Measurements from ENCODE around the gene SDK1. TPM values are rescaled to one million over a fixed set of nuclear protein-coding genes. Genes with fewer than 3 reads are reported as not detected.

Gene SDK1
- total and polyA plus RNA-seq, 2 experiments from 2014 or later: not detected

- 64% methylated on average over 8 to 11 of the region's 11 CpGs for WGBS, 2 experiments (ENCODE audit: low coverage in 1 of 2, low lambda C conversion rate in 2 of 2, missing lambda C conversion rate in 2 of 2)
- Histone ChIP-seq H3K36me3 (ENCODE audit: low read depth) (no peaks in the 10 kb centered on the region), H3F3A (ENCODE audit: insufficient read depth) (no peaks in the 10 kb centered on the region), H3K4me1 (ENCODE audit: insufficient read depth) (no peaks in the 10 kb centered on the region), H4K20me1 (ENCODE audit: insufficient read depth) (no peaks in the 10 kb centered on the region), H3K9me3 (ENCODE audit: low read depth) (no peaks in the 10 kb centered on the region), H3K4me3 (no peak overlapping the region), H3K27me3 (replicated peaks; ENCODE audit: insufficient read depth) (no peaks in the 10 kb centered on the region), H2AFZ (no peak overlapping the region), H3K79me2 (ENCODE audit: insufficient read depth) (no peaks in the 10 kb centered on the region), H3K4me2 (ENCODE audit: unreplicated experiment) (no peak overlapping the region), H3K9me2 (ENCODE audit: insufficient read depth) (no peaks in the 10 kb centered on the region), H3K27ac (no peak overlapping the region), H3K9ac (no peak overlapping the region)
- no peak for DNase-seq
- TF ChIP-seq EZH2phosphoT487 (IDR thresholded peaks at IDR 0.05; ENCODE audit: insufficient read depth, low read depth) (no peak), EZH2 (IDR thresholded peaks at IDR 0.05; ENCODE audit: insufficient read depth, poor library complexity, severe bottlenecking) (no peak)
- in situ Hi-C loops (cut with MboI): no loop called here
Observed at GRCh38 chr7:4149645-4150044, 848.6 kb downstream of the SDK1 start.

- Histone ChIP-seq H3K9me3 (ENCODE audit: low read depth) (no peaks in the 10 kb centered on the region), H2AFZ (no peak overlapping the region), H3K4me2 (ENCODE audit: unreplicated experiment) (no peak overlapping the region), H3K4me1 (ENCODE audit: insufficient read depth) (no peaks in the 10 kb centered on the region), H3K9ac (no peak overlapping the region), H4K20me1 (ENCODE audit: insufficient read depth) (no peaks in the 10 kb centered on the region), H3K9me2 (ENCODE audit: insufficient read depth) (no peaks in the 10 kb centered on the region), H3K36me3 (ENCODE audit: low read depth) (no peaks in the 10 kb centered on the region), H3K4me3 (no peak overlapping the region), H3K27ac (no peak overlapping the region), H3K27me3 (replicated peaks; ENCODE audit: insufficient read depth) (no peaks in the 10 kb centered on the region), H3F3A (ENCODE audit: insufficient read depth) (no peaks in the 10 kb centered on the region), H3K79me2 (ENCODE audit: insufficient read depth) (no peaks in the 10 kb centered on the region)
- 60 to 76% methylated on average over 9 of the region's 9 CpGs for WGBS, 2 experiments (ENCODE audit: low coverage in 1 of 2, low lambda C conversion rate in 2 of 2, missing lambda C conversion rate in 2 of 2)
- no peak for TF ChIP-seq EZH2 (IDR thresholded peaks at IDR 0.05; ENCODE audit: insufficient read depth, poor library complexity, severe bottlenecking)
- TF ChIP-seq EZH2phosphoT487 (IDR thresholded peaks at IDR 0.05; ENCODE audit: insufficient read depth, low read depth): no peak
- DNase-seq: no peak
- in situ Hi-C loops (cut with MboI): no loop called here
Observed at GRCh38 chr7:4150731-4151130, 849.7 kb downstream of the SDK1 start.

GRCh38 chr7:4151524-4151923 is 850.5 kb downstream of the SDK1 start:
- H3K9me3 ChIP-seq (ENCODE audit: low read depth): no peaks in the 10 kb centered on the region

GRCh38 chr7:4151926-4152549 is 851.0 kb downstream of the SDK1 start:
- 13 to 15% methylated on average over 13 of the region's 13 CpGs for WGBS, 2 experiments (ENCODE audit: low coverage in 1 of 2, low lambda C conversion rate in 2 of 2, missing lambda C conversion rate in 2 of 2)

More at GRCh38 chr7:4151524-4151923, 850.5 kb downstream of the SDK1 start:
- H3K9me2 ChIP-seq (ENCODE audit: insufficient read depth): no peaks in the 10 kb centered on the region
- no peaks in the 10 kb centered on the region for H4K20me1 ChIP-seq (ENCODE audit: insufficient read depth)
- no peaks in the 10 kb centered on the region for H3K4me1 ChIP-seq (ENCODE audit: insufficient read depth)
- H3K4me3 ChIP-seq: no peak overlapping the region
- H3K27me3 ChIP-seq (replicated peaks; ENCODE audit: insufficient read depth): no peaks in the 10 kb centered on the region
- H2AFZ ChIP-seq: no peak overlapping the region
- WGBS, 2 experiments (ENCODE audit: low coverage in 1 of 2, low lambda C conversion rate in 2 of 2, missing lambda C conversion rate in 2 of 2): 49 to 55% methylated on average over 10 of the region's 10 CpGs
- no peak overlapping the region for H3K9ac ChIP-seq
- DNase-seq: no peak
- no peaks in the 10 kb centered on the region for H3F3A ChIP-seq (ENCODE audit: insufficient read depth)
- no peaks in the 10 kb centered on the region for H3K79me2 ChIP-seq (ENCODE audit: insufficient read depth)
- no peak overlapping the region for H3K4me2 ChIP-seq (ENCODE audit: unreplicated experiment)
- no peak overlapping the region for H3K27ac ChIP-seq
- H3K36me3 ChIP-seq (ENCODE audit: low read depth): no peaks in the 10 kb centered on the region
- in situ Hi-C loops (cut with MboI): no loop called here
- TF ChIP-seq EZH2phosphoT487 (IDR thresholded peaks at IDR 0.05; ENCODE audit: insufficient read depth, low read depth) (no peak), EZH2 (IDR thresholded peaks at IDR 0.05; ENCODE audit: insufficient read depth, poor library complexity, severe bottlenecking) (no peak)

More at GRCh38 chr7:4151926-4152549, 851.0 kb downstream of the SDK1 start:
- no peak for TF ChIP-seq EZH2 (IDR thresholded peaks at IDR 0.05; ENCODE audit: insufficient read depth, poor library complexity, severe bottlenecking)
- no peak for TF ChIP-seq EZH2phosphoT487 (IDR thresholded peaks at IDR 0.05; ENCODE audit: insufficient read depth, low read depth)
- Histone ChIP-seq H2AFZ (no peak overlapping the region), H3K9me3 (ENCODE audit: low read depth) (no peaks in the 10 kb centered on the region), H3F3A (ENCODE audit: insufficient read depth) (no peaks in the 10 kb centered on the region), H3K79me2 (ENCODE audit: insufficient read depth) (no peaks in the 10 kb centered on the region), H3K27me3 (replicated peaks; ENCODE audit: insufficient read depth) (no peaks in the 10 kb centered on the region), H3K27ac (no peak overlapping the region), H3K9ac (no peak overlapping the region), H3K4me3 (no peak overlapping the region), H3K9me2 (ENCODE audit: insufficient read depth) (no peaks in the 10 kb centered on the region), H3K4me1 (ENCODE audit: insufficient read depth) (no peaks in the 10 kb centered on the region), H4K20me1 (ENCODE audit: insufficient read depth) (no peaks in the 10 kb centered on the region), H3K4me2 (ENCODE audit: unreplicated experiment) (no peak overlapping the region), H3K36me3 (ENCODE audit: low read depth) (no peaks in the 10 kb centered on the region)
- in situ Hi-C loops (cut with MboI): no loop called here
- no peak for DNase-seq

Measured in GM23248 (cell line).